HG03039 (cell line): ENCODE results near the gene WSCD2.

Experiments used
- ATAC-seq: cut with Tn5 transposase; IDR thresholded peaks from one replicate; pipeline ENCODE4 v1.9.1; 2021; ENCODE audit warnings: mild to moderate bottlenecking, moderate library complexity; ENCODE audit not compliant: unreplicated experiment

Gene WSCD2

GRCh38 chr12:108260039-108260438, 131.0 kb downstream of the WSCD2 start:
- no peak for ATAC-seq

DNA sequence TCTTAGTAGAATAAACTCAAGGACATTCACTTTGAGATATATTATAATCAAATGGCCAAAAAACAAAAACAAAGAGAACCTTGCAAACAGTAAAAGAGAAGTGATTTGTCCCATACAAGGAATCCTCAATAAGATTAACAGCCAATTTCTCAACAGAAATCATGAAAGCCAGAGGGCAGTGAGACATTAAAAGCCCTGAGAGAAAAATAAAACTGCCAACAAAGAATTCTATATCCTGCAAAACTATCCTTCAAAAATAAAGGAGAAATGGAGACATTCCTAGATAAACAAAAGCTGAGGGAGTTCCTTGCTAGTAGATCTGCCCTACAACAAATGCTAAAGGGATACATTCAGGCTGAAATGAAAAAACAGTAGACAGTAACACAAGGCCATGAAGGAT, 131.9 kb downstream of the WSCD2 start:
- ATAC-seq = no peak

DNA sequence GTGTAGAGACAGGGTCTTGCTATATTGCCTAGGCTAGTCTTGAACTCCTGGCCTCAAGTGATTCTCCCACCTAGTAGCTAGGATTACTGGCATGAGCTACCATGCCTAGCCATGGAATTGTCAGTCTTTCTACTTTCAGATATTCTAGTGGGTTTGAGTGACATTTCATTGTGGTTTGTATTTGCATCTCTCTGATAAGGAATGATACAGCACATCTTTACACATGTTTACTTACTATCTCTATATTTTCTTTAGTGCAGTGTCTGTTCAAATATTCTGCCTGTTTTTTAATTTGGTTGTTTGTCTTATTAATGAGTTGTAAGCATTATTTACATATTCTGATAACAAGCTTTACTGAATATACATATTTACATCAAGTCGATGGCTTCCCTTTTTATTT, 136.4 kb downstream of the WSCD2 start:
- ATAC-seq = no peak

DNA sequence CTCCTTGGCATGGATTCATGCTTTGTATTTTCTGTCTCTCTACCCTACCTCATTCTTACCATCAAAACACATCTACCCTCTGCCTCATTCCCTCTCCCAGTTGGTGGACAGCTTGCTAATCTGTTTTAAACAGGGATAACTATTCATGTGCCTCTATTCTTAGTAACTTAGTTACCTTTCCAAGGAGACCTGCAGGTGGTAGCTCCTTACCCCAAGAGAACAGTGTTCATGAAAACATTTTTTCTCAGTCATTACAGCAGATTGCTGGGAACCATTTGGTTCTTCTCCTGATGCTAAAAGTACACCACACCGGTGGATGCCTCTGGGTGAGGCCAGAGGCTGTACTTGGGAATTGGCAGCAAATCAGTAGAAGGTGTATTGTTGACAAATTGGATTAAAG, 137.0 kb downstream of the WSCD2 start:
- ATAC-seq = no peak

GRCh38 chr12:108267450-108267849, 138.4 kb downstream of the WSCD2 start:
- no peak for ATAC-seq

DNA sequence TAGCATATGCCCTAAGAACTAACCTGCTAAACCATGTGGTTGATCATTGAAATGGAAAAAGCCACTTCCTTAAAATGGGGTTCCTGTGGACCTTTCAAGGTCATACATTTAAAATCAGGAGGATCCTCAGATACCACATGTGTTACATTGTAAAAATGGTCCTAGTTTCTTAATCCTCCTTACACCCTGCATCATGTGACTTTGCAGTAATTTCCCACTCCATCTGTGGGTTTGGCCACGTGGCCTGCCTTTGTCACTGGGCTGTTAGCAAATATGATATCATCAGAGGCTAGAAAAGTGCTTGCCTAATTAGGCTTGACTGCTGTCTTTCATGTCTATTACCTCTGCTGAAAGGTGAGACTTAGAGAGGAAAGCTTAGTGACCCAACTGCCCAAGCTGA, 139.3 kb downstream of the WSCD2 start:
- no peak for ATAC-seq

- no peak for ATAC-seq
Measured at GRCh38 chr12:108269224-108269623, 140.1 kb downstream of the WSCD2 start.

- no peak for ATAC-seq
Measured at GRCh38 chr12:108270035-108270848, 141.2 kb downstream of the WSCD2 start.

GRCh38 chr12:108270849-108271143, 141.7 kb downstream of the WSCD2 start:
- ATAC-seq = no peak

DNA sequence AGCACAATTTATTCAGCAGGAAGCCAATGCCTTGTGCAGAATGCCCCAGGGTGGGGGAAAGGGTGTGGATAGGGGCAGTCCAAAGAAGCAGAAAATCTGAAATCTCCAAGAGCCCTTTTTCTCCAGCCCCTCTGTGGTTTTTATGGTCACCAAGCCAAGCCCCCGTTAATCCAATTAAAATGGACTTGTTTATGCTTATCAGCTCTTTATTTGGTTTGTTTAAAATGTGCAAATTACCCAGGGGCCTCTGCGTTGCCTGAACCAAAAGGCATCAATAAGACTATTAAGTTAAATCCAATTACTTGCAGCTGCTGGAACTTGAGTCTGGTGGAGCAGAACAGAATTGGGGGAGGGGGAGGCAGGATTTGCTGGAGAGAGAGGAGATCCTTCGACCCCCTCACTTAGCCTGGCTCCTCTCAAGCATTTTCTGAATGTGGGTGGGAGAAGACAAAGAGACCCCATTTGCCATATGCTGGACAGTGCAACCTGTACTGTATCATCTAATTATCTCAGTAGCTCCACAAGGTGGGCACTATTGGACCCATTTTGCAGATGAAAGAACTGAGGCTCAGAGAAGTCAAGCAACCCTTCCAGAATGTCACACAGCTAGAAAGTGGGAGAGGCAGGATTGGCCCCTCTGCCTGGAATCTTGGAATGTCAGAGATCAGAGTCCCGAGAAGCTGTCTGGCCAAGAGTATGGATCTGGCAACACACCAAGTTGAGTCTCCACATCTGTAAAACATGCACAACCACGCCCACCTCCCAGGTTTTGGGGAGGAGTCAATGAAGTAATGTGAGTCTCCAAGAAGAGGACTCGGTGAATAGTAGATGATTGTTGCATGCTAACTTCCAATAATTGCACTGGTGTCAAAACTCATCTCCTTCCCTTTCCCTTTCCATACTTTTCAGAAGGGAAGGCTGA, 143.1 kb downstream of the WSCD2 start:
- no peak for ATAC-seq

- ATAC-seq = no peak
Measured at GRCh38 chr12:108273217-108273616, 144.1 kb downstream of the WSCD2 start.

GRCh38 chr12:108277613-108278012, 148.5 kb downstream of the WSCD2 start:
- no peak for ATAC-seq

DNA sequence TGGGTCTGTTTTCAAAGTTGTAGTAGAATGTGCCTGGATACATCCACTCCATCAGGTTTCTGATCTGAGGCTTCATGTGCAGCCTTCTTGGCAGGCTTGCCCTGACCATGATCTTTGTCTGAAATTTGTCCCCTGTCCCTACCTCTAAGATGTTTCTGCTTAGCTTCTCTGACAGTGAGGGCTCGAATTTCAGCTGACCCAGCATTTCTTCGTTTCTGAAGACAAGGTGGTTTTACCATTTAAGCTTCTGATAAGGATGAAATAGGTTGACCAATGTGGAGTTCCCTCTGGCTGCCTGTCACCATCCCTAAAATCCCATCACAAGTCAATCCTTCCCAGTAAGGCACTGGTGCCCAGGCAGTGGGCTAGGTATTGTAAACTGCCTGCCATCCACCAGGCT, 153.1 kb downstream of the WSCD2 start:
- no peak for ATAC-seq

DNA sequence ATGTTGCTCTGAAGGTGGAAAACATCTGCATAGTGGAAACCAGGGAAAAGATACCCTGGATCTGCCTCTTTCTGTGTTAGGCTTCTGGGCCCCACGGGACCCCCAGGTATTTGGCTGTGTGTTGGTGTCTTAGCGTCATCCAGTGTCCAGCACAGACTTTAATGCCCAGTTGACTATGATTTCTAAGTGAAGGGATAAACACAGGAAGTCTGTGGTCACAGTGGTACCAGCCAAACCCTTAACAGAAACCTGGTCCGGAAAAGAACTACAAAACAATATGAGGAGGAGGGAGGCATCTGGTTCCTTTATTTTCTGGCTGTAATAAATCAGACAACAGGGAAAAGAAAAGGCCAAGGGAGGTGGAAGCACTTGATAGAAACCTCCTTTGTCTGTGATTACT, 153.6 kb downstream of the WSCD2 start:
- no peak for ATAC-seq

DNA sequence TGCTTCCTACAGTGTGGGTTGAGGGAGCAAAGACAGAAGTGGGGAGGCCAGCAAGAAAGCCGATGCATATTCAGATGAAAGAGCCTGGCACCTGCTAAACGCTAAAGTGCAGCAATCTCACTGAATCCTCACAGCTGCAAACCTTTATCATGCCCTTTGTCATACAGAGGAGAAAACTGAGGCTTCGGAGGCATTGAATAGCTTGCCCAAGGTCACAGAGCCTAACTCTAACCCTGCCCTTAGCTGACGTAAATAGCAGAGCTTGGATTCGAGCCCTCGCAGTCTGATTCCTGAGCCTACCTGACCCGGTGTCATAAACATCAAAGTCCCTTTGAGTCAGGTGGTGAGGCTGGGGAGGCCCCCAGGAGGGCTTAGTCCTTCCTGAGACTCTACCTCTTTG, 155.1 kb downstream of the WSCD2 start:
- ATAC-seq = no peak

GRCh38 chr12:108285016-108285415, 155.9 kb downstream of the WSCD2 start:
- ATAC-seq = no peak

DNA sequence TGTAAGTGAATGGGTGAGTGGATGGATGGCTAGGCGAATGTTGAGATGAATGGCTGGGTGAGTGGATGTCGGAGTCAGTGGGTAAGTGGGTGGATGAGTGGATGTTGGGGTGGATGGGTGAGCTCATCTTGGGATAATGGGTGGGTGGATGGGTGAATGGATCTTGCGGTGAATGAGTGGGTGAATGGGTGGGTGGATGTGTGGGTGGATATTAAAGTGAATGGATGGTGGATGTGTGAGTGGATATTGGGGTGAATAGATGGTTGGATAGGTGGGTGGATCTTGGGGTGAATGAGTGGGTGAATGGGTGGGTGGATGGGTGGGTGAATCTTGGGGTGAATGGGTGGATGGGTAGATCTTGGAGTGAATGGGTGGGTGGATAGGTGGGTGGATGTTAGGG, 158.1 kb downstream of the WSCD2 start:
- ATAC-seq = no peak

DNA sequence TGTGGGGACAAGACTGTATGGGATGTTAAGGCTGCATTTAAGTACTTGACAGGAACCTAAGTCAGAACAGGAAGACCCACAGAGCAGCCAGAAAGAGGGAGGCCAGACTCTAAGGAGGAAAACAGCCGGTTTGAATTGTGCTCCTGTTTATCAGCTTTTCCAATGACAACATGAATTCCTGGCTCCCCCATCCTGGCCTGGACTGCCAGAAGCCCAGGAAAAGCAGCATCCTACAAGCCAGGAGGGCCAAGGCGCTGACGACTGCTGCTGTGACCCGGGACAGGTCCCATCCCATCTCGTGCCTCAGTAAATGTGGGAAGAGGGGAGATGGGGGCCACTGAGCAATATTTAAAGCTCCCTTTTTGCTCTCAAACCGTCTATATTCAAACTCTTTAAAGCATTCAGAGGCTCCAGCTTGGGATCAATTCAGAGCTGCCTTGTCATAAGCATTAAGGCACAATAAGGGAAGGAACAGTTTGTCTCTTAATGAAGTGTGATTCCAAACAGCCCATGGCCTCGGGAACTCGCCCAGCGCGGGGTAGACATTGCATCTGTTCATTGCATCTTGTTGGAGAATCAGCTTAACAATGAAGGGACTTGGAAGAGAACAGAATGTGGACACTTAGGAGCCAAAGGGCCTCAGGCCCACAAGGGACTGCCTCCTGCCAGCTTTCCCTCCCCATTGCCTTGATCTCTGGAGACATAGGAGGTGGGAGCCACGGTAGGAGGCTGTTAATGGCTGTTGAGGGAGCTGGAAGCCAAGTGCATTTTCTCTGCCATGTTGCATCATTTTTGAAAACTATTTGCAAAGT, 160.5 kb downstream of the WSCD2 start:
- ATAC-seq = no peak

DNA sequence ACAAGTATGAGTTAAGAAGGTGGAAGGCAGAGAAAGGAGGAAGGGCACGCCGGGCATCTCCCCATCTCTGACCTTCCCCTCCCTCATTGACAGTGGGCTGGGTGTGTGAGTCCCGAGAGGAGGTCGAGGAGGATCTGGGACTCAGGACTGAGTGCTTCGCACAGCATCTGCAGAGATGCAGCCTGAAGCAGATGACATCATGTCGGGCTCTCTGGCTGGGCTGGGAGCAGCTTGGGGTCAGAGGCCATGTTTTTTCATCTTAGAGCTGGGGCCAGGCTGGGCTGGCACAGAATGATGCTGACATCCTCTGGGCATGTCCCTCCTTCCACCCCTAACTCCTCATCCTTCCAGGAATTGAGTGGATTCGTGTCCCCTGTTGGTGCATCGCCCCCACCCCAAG, 166.6 kb downstream of the WSCD2 start:
- no peak for ATAC-seq

DNA sequence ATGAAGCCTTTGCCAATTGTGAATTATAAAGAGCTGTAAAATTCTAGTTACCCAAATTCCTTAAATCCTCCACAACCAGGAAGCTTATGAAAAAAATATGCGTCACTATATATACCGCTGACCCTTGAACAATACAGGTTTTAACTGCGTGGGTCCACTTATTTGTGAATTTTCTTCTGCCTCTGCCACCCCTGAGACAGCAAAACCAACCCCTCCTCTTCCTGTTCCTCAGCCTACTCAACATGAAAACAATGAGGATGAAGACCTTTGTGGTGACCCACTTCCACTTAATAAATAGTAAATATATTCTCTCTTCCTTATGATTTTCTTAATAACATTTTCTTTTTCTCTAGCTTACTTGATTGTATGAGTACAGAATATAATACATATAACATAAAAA, 167.9 kb downstream of the WSCD2 start:
- no peak for ATAC-seq

GRCh38 chr12:108297424-108297823, 168.3 kb downstream of the WSCD2 start:
- ATAC-seq = no peak
